HL-60/S4 (cell line): ENCODE data around the gene CDH24.

Source experiments
- in situ Hi-C: fragments of 300-500 bp; cut with MboI; formaldehyde crosslinking; loops from 2 replicates; pipeline ENCODE4 v1.14.3; 2022; ENCODE audit warnings: low sequenced_read_pairs

The CDH24 gene

DNA sequence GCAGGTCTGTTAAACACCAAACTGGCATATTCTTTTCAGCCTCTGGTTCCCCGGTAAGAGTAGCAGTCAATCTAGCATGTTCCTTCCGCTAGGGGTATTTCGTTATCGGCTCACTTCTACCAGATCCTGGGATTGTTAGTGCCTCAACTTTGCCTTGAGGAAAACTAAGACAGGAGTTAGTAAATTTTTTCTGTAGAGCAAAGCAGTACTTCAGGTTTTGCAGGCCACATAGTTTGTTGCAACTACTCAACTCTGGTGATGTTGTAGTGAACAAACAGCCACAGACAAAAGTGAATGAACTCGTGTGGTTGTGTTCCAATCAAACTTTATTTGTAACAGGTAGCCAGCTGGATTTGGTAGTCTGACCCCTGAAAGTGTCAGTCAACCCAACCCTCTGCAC, 6.3 kb upstream of the CDH24 start:
- in situ Hi-C loops, result loop anchor here (5.0 kb wide), 1 partner anchor 71 kb away; no protein-coding TSS in a partner anchor

DNA sequence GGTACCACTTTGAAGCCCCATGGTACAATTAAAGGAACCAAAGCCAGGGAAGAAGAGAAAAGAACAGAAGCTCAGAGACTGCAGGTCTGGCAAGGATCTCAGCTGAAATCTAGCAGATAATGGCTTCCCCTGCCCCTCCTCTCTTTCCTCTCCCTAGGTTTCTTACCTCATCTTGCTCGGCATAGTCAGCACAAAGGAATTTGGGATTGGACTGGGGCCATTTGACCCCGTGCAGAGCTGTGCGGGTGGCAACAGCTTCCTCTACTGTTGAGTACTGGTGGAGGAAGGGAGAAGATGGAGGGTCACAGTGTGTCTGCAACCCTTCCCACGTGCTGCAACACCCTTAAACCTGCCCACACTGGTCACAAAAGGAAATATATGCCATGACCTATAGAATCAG, 4.7 kb upstream of the CDH24 start:
- in situ Hi-C loops, result loop anchor here (5.0 kb wide), 1 partner anchor 70 kb away; no protein-coding TSS in a partner anchor

DNA sequence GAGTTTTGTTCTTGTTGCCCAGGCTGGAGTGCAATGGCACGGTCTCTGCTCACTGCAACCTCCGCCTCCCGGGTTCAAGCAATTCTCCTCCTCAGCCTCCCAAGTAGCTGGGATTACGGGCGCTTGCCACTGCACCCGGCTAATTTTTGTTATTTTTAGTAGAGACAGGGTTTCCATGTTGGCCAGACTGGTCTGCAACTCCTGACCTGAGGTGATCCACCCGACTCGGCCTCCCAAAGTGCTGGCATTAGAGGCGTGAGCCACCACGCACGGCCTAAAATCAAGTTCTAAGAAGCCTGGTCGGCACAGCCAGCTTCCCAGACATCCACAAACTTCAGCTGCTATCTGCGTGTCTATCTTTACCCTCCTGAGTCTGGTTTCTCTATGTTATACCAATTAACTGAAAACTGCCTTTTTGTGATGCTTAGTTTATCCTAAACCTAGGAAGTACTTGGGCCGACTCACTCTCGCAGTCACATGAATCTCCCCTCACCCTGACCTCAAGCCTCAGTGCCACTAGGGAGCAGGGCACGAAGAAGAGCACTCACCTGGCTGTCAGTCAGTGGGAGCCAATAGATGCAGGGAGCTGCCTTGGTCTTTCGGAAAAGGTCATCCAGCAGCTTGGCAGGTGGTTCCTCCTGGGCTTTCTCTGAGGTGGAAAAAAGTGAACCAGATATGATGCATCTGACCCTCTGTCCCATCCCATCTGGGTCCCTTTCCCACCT, 3.4 kb upstream of the CDH24 start:
- in situ Hi-C loops, result loop anchor here (5.0 kb wide), 1 partner anchor 68 kb away; no protein-coding TSS in a partner anchor

GRCh38 chr14:23058654-23059504, 1.6 kb upstream of the CDH24 start:
- in situ Hi-C loops, result no loop called here

DNA sequence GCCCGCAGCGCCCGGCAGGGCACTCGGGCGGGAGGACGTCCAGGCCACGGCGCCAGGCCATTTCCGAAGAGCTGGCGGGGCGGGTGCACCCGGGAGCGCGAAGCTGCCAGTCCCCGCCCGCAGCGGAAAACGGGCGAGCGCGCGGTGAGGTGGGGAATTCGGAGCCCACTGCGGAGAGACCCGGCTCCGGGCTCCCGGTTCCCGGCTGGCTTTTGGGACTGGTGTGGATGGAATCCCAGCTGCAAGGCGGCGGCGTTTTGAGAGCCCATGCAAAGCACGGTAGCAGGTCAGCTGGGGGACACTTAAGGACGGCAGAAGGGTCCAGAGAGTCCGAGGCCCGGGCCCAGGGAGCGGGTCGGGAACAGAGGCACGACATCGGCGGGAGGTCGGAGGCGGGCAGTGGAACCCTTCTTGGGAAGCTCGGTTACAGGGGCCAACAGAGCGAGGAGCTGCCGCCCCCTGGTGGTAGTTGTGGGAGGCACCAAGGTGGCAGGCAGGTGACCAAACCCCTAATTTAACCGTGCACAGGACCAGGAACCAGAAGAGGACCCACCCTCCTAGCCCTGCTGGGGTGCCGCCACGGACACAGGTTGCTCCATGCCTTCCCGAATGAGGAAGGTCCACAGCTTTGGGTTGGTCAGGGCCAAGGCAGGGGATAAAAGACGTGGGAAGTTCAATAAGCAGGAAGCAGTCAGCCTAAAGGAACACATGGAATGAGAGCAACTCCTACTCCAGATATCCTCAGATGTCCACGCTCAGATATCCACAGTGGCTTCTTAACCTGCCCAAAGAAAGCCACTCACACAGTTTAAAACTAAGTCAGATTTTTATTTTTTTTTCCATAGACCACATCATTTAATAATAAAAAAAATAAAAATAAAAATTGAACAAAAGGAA, 685 bp upstream of the CDH24 start:
- in situ Hi-C loops, result no loop called here

GRCh38 chr14:23056145-23056955, 970 bp downstream of the CDH24 start:
- in situ Hi-C loops, result no loop called here

DNA sequence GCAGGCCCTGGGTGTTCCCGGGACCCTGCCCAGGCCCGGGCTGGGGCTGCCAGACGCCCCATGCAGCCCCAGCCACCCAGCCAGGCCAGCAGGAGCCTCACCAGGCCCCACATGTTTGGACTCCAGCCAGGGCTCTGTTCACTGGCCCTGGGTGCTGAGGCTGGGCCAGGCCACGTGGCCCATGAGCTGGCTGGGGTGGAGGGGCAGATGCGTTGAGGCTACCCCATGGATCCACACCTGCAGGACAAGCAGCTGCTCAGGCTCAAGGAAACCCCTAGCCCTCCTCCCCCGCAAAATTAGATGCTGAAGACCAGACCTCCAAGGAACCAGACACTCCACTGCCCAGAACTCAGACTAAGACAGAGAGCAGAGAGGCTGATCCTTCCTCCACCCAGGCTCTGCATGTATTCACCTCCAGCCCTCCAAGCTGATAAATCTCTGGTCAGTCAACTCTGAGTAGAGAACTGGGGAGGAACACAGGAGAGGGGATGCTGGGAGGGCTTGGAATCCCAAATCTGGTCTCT, 1.6 kb downstream of the CDH24 start:
- in situ Hi-C loops, result no loop called here

GRCh38 chr14:23055147-23055550, 2.2 kb downstream of the CDH24 start:
- in situ Hi-C loops, result no loop called here

DNA sequence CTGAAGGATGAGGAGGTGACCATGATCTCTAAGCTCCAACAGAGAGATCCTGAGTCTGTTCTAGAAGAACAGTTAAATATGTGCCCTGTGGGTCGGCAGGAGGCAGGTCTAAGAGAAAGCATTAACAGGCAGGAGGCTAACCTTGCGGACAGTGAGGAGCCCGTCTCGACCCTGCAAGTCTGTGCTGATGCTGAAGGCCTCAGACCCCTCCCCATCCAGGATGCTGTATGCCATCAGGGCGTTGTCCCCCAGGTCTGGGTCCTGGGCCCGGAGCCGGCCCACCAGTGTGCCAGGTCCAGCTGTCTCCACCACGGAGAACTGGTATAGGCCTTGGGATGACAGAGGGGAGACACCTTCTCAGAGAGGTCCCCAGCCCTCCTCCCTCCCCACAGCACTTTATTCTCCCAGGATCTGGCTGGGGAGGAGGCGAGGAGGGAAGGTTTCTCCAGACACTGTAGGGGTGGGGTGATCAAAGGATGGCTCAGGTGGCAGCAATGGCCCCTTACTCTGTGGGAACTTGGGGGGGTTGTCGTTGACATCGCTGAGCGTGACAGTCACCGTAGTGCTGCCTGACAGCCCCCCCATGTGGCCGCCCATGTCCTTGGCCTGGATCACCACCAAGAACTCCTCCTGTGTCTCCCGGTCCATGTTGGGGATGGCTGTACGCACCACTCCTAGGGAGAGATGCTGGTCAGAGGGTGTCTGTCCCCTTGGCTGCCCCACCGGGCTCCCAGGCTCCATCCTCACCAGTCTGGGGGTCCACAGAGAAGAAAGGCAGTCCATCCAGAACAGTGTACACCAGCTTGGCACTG, 3.1 kb downstream of the CDH24 start:
- in situ Hi-C loops, result no loop called here

DNA sequence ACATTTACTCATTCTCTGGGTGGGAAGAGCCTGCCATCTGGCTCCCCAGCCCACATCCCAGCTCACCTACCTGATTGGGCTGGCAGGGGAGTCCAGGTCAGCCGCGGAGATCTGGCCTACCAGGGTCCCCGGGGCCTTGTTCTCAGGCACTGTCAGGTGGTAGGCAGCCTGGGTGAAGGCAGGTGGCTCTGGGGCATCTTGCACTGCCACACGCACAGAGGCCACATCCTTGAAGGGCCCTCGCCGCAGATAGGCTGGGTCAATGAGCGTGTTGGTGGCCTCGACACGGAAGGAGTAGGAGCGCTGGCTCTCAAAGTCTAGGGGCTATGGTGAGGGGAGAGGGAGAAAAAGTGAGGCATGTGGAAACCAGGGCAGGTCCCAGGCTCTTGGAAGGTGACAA, 3.9 kb downstream of the CDH24 start:
- in situ Hi-C loops, result no loop called here

DNA sequence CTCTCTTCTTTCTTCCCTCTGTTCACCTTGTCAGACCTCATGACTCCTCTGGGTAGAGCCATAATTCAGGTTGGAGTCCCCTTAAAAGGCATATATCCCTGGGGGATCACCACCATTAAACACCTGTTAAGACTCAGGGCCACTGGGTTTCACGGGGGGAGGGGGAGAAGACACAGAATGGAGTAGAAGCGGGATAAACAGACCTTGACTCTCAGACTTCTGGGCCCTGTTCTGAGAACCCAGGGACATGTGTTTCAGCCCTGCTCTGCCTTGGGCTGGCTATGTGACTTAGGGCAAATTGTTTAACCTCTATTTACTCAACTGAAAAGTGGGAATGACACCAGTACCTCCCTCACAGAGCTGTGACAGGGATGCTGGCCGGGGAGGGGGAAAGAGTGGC, 4.6 kb downstream of the CDH24 start:
- in situ Hi-C loops, result no loop called here

- in situ Hi-C loops, result no loop called here
Observed at GRCh38 chr14:23052182-23052623, 5.1 kb downstream of the CDH24 start.

- in situ Hi-C loops, result no loop called here
Observed at GRCh38 chr14:23051141-23052057, 5.9 kb downstream of the CDH24 start.

DNA sequence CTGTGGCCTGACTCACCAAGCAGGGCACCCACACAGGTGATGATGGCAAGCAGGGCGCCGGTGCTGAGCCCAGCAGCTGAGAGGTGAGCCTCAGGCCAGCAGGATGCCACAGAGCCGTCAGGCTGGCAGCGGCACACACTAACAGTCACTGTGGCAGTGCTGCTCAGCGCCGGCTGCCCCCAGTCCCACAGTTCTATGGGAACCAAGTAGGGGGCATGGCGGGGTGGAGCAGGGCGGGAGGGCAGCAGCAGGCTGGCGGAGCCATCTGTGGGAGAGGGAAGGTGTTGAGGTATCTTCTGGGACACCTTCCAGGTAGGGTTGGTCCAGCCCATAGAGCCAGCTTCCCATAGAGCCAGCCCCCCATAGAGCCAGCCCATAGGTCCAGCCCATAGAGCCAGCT, 8.3 kb downstream of the CDH24 start:
- in situ Hi-C loops, result no loop called here

DNA sequence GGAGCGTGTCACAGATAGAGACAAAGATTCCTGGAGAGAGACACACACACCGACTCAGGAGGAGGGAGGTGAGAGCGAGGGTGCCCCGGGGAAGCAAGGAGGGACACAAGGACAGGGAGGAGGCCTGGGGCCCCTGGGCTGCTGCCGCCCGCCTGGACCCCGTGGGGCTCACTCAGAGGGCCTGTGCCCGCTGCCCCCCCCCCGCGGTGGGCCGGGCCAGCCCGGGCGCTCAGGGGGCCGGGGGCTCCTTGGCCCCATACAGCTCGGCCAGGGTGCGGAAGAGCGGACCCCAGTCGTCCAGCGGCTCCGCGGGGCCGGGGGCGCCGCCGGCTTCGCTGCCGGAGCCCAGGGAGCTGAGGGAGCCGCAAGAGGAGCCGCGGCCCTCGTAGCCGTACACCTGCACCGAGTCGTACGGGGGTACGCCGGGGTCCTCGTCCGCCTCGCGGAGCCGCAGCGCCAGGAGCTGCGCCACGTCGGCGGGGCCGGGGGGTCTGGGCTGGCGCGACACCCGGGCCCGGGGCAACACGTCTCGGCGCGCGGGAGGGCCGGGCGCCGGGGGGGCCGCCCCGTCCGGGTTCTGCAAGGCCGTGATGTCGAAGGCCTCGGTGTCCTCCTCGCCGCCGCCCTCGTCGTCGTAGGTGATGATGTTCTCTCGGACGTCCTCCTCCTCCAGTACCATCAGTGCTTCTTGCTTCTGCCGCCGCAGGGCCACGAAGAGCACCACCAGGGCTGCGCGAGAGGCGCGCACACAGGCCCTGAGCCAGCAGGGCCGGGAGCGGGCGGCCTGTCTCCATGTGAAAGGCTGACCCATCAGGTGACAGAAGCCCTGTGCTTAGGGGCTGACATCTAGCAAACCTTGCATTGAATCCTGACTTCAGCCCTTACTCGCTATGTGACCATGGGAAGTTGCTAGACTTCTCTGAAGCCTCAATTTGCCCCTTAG, 9.3 kb downstream of the CDH24 start:
- in situ Hi-C loops, result no loop called here

GRCh38 chr14:23047034-23047634, 10.2 kb downstream of the CDH24 start:
- in situ Hi-C loops, result no loop called here
